ENCODE measurements around the gene POLD1.

POLD1 gene

DNA sequence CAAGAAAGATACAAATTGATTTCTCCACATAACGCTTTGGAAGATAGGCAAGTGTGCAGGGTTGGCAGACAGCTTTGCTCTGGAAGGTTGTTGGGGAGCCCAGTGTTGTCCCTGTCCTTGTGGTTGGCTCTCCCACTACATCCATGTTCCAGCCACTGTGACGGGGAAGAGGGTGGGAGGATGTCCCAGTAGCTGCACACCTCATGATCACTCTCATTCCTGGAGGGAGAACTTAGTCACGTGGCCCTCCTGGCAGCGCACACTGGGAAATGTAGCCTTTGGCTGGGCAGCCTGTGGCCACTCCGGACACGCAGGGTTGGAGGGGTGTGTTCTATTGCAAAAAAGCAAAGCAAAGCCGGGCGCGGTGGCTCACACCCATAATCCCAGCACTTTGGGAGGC, 9.9 kb downstream of the POLD1 start:
- DNase-seq: no peak

DNA sequence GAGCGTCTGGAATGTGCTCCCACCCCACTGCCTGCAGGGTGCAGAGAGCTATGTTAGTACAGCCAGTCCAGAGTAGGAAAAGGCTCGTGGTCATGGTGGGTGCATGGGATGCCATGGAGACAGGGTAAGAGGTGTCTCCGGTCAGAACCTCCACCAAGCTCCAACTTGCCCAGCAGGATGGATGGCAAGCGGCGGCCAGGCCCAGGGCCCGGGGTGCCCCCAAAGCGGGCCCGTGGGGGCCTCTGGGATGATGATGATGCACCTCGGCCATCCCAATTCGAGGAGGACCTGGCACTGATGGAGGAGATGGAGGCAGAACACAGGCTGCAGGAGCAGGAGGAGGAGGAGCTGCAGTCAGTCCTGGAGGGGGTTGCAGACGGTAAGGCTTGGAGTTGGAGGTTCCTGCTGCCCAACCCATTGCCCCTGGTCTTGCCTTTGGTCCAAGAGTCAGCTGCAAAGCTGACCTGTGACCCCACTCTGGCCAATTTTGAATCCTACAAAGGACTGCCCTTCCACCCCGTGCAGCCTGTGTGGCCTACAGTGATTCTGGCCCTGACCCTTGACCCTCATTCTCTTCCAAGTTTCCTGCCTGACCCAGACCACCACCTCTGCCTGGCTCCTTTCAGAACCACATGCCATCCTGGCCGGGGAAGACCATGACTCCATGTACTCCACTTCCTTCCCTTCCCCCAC, 14.7 kb downstream of the POLD1 start:
- no peak for DNase-seq

DNA sequence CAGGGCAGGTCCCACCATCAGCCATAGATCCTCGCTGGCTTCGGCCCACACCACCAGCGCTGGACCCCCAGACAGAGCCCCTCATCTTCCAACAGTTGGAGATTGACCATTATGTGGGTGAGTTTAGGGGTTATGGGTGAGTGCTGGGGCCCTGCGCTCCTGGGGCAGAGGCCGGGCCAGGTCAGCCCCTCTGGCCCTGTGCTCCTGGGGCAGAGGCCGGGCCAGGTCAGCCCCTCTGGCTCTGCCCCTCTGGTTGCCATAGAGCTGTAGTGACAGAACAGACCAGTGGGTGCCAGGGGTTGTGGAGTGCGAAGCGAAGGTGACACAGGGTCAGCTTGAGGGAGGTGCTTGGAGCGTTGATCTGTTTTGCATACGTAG, 15.2 kb downstream of the POLD1 start:
- DNase-seq: no peak

DNA sequence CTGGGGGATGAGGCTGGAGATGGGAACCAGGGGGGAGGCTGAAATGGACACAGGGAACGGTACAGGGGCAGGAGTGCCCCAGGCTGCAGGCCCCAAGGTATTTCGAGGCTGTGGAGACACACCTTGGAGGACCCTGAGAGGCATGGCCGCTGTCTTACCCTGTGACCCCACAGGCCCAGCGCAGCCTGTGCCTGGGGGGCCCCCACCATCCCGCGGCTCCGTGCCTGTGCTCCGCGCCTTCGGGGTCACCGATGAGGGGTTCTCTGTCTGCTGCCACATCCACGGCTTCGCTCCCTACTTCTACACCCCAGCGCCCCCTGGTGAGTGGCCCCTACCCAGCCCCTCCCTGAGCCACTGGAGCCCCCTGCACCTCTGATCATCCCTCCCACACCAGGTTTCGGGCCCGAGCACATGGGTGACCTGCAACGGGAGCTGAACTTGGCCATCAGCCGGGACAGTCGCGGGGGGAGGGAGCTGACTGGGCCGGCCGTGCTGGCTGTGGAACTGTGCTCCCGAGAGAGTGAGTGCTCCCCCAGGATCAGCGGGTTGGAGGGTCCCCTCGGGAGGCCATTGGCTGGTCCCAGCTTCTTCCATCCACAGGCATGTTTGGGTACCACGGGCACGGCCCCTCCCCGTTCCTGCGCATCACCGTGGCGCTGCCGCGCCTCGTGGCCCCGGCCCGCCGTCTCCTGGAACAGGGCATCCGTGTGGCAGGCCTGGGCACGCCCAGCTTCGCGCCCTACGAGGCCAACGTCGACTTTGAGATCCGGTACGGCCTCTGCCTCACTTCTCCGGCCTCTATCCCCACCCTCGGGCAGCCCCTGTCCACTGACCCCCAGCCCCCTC, 17.7 kb downstream of the POLD1 start:
- no peak for DNase-seq

DNA sequence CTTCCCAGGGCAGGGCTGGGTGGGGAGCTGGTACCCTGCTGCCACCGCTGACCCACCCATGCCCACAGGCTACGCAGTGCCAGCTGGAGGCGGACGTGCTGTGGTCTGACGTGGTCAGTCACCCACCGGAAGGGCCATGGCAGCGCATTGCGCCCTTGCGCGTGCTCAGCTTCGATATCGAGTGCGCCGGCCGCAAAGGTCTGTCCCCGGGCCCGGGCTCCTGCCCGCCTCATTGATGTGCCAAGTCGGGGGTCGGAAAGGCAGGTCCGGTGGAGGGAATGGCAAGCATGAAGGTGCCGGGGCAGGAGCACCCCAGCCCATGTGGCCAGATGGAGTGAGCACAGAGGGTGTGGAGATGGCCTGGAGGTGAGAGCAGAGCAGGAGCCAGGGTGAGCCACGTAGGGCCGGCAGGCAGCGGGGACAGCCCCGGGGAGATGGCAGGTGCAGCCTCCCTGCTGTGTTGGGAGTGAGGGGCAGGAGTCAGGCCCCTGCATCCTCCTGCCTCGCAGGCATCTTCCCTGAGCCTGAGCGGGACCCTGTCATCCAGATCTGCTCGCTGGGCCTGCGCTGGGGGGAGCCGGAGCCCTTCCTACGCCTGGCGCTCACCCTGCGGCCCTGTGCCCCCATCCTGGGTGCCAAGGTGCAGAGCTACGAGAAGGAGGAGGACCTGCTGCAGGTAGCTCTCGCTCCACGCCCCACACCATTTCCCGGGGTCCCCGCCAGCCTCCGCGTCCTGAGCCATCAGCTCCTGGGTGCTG, 18.6 kb downstream of the POLD1 start:
- no peak for DNase-seq

DNA sequence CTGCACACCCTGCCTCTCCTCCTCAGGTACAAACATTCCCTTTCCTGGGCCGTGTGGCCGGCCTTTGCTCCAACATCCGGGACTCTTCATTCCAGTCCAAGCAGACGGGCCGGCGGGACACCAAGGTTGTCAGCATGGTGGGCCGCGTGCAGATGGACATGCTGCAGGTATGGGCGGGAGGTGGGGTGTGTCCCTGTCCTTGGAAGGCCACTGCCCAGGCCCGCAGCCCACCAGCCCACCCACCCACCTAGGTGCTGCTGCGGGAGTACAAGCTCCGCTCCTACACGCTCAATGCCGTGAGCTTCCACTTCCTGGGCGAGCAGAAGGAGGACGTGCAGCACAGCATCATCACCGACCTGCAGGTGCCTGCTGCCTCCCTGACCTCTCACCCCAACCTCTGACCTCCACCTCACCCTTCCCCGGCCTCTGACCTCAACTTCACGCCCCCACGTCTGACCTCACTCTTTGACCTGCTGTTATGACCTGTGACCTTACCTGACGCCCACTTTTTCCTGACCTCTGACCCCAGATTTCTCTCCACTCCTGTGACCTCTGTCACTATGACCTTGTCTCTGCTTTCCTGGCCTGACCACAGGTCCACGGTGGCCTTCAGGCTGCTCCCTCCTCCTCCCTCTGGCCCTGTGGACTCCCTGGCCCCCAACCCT, 22.1 kb downstream of the POLD1 start:
- DNase-seq: no peak

DNA sequence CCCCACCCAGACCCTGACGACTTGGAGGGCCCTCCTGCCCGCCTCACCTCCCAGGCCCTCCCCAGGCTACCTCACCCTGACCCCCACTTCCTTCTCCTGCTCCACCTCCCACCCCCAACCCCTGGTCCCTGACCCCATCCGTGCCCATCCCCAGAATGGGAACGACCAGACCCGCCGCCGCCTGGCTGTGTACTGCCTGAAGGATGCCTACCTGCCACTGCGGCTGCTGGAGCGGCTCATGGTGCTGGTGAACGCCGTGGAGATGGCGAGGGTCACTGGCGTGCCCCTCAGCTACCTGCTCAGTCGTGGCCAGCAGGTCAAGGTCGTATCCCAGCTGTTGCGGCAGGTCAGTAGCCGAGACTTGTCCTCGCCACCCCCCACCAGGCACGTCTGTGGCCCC, 22.7 kb downstream of the POLD1 start:
- no peak for DNase-seq

DNA sequence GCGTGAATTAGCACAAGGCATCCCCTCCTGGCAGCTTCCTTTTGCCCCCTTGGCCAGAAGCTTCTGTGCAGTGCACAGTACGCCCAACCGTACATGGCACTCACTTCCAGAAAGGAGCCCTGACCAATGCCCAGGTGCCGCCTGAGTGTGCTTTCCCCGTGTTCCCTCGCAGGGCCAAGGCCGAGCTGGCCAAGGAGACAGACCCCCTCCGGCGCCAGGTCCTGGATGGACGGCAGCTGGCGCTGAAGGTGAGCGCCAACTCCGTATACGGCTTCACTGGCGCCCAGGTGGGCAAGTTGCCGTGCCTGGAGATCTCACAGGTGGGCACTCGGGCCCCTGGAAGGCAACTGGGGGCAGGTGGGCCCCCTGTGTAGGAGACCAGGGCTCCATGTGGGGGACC, 25.2 kb downstream of the POLD1 start:
- no peak for DNase-seq

DNA sequence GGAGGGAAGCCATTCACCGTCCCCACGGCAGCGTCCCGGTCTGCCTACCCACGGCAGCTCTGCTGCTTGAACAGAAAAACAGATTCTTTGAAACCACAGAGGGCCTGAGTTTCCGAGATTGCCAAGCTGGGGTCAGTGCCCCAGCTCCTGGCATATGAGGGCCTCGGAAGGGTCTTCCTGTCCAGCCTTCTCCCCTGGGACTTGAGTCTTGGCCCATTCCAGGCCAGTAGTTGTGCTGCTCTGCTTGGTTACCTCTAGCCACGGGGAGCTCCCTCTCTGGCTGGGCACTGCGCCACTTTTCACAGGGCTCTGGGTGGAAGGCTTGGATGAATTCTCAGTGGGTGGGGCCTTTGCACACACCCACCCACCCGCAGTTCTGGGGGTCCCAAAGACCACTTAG, 26.0 kb downstream of the POLD1 start:
- no peak for DNase-seq

DNA sequence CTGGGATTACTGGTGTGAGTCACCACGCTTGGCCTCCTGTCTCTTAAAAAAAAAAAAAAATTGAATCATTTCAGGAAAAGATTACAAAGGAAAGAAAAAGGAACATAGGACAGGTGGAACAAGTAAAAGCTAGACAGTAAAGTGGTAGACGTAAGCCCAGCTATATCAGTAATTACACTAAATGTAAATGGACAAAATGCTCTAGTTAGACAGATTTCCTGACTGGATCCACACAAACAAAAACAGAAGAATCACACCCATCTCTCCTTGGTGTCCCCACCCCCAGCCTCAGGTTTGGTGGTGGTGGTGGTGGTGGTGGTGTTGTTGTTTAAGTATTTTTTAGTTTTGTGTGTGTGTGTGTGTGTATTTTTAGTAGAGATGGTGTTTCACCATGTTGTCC, 28.3 kb downstream of the POLD1 start:
- no peak for DNase-seq

DNA sequence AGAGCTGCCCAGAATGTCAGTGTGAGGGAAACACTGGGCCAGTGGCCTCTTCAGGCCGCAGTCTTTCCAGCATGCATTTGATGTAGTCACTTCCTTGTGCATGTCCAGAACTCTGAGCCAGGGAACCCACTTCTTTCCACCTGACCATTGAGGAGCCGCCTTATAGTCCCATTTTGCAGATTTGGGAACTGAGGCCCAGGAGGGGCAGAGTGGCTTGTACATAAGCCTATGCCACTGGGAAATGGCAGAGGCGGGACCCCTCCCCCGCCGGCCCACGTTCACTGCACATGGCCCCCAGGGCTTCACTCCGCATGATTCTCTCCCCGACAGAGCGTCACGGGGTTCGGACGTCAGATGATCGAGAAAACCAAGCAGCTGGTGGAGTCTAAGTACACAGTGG, 28.9 kb downstream of the POLD1 start:
- no peak for DNase-seq

DNA sequence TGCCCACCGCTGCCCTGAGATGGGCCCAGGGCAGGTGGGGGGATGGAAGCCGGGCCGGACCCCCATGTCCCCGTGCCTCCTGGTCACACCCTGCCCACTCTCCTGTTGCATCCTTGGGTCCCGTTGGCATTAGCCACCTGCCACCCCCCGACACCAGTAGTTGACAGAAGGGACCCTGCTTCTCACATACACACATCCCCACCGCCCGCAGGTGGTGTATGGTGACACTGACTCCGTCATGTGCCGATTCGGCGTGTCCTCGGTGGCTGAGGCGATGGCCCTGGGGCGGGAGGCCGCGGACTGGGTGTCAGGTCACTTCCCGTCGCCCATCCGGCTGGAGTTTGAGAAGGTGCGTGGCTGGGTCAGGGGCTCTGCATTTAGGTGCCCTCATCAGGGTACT, 29.4 kb downstream of the POLD1 start:
- no peak for DNase-seq

DNA sequence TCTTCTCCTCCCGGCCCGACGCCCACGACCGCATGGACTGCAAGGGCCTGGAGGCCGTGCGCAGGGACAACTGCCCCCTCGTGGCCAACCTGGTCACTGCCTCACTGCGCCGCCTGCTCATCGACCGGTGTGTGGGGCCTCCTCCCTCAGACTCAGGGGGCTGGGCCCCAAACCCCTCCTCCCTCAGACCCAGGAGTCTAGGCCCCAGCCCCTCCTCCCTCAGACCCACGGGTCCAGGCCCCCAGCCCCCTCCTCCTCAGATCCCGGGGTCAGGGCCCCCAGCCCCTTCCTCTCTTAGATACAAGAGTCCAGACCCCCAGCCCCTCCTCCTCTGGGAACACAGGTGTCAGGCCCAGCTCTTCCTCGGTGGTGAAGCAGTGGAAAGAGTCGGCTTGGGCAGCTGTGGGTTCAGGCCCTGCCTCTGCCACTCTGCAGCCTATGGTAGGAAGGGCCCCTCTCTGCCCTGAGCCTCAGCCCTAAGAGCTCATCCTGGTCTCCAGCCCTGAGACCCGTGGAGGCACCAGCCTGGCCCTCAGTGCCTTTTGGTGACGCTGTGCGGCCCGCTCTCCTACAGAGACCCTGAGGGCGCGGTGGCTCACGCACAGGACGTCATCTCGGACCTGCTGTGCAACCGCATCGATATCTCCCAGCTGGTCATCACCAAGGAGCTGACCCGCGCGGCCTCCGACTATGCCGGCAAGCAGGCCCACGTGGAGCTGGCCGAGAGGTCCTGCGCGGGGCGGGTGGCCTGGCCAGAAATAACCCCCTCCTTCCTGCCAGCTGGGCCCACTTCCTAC, 30.9 kb downstream of the POLD1 start:
- peak; percentile 94 for DNase-seq

DNA sequence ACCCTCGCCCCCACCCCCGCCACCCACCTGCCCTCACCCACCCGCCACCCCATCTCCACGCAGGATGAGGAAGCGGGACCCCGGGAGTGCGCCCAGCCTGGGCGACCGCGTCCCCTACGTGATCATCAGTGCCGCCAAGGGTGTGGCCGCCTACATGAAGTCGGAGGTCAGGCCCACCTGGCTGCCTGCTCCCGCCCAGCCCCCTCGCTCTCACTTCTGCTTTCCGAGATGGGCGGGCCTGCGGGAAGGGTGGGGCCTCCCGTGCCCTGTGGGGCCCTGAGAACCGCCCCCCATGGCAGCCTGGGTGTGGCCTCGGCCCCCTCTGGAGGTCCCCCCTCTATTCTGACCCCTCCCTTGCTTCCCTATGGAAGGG, 31.5 kb downstream of the POLD1 start:
- DNase-seq: no peak

DNA sequence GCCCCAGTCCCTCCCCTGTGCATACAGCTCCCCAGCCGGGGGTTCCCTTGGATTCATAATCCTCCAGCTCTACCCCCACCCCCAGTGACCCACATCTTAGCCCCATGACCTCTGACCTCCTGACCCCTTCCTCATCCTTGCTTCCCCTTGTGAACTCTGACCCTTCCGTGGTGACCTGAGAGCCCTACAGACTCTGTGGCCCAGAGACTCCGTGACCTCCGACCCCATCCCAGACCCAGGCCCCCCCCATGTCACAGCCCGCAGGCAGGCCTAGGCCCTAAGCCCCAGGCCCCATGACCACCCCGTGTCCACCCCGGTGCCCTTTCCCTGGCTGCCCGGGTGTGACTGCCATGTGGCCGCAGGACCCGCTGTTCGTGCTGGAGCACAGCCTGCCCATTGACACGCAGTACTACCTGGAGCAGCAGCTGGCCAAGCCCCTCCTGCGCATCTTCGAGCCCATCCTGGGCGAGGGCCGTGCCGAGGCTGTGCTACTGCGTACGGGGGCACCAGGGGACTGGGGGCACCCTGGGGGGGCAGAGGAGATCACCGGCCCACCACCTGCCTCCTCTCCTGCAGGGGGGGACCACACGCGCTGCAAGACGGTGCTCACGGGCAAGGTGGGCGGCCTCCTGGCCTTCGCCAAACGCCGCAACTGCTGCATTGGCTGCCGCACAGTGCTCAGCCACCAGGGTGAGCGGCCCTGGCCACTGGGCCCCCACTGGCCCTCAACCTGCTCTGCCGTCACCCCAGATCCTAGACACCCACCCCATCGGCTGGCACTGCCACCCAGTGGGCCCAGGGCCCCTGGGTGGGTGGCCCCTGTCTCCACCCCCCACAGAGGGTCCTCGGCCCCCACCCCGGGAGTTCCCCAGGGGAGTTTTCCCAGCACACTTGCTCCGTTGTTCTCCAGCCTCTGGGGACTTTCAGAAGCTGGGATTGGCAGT, 32.2 kb downstream of the POLD1 start:
- no peak for DNase-seq

DNA sequence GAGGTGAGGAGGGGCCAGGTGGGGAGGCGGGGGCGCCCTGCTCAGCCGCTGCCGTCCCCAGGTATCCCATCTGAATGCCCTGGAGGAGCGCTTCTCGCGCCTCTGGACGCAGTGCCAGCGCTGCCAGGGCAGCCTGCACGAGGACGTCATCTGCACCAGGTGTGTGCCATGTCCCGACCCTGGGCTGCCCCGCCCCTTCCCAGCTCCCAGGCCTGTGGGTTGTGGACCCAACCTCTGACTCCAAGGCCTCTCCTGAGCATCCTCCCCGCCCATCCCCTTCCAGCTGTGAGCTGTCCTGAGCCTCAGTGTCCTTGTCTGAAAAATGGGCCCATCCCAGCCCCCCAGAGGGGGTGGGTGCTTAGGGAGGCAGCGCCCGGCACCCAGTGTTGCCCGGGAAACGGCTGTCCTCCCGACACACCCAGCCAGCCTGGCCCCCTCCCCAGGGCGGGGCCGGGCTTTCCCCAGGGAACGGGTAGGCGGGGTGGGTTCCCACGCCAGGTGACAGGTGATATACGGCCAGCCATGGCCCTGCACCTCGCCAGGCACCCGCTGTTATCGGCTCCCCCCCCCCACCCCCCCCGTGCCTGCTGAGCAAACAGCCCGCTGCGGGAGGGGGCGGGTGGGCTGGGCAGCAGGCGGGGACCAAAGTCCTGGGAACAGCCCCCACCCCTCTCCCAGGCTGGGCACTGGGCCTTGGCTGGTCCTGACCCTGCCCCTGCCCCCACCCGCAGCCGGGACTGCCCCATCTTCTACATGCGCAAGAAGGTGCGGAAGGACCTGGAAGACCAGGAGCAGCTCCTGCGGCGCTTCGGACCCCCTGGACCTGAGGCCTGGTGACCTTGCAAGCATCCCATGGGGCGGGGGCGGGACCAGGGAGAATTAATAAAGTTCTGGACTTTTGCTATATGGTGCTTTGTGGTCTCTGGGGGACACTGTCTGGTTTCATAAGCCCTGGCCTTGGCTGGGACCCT, 33.2 kb downstream of the POLD1 start:
- no peak for DNase-seq

DNA sequence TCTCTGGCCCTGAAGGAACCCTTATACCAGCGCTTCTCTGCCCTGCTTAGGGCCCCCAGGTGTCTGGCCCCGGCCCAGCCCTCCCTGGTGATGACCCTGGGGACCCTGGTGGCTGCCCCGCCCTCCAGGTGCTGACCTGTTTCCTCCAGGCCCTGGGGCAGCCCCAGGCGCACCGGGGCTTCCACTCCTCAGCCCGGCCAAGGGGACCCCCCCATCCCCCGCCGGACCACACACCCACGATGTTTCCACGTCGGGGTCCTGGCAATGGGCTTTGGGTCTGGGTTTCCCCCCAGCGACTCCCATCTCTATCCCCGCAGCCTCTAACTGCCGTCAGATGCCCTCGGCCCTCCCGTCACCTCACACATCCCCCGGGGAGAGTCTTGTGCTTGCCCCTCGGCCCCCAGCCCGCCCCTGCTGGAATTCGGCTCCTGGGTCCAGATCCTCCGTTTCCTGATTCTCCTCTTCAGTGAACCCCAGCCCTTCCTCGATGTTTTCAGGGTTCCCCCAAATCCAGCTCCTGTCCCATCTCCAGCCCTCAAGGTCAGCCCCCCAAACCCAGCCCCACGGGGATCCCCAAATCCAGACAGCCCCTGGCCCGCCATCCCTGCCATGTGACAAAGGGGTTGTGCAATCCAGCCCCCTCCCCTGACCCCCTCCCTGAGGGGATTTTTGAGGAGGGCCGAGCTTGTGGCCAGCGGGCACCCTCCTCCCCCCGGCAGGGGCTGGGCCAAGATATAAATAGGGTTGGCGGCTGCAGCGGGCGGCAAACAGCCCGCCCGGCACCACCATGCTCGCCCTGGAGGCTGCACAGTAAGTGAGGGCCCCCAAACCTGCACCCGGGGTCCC, 34.3 kb downstream of the POLD1 start, which contains the start of gene SPIB:
Gene SPIB, plus strand, starts transcription at position 763 of the 846 bp plus-strand sequence. Its CDS starts 25 bp downstream, at position 788.
- DNase-seq: no peak

DNA sequence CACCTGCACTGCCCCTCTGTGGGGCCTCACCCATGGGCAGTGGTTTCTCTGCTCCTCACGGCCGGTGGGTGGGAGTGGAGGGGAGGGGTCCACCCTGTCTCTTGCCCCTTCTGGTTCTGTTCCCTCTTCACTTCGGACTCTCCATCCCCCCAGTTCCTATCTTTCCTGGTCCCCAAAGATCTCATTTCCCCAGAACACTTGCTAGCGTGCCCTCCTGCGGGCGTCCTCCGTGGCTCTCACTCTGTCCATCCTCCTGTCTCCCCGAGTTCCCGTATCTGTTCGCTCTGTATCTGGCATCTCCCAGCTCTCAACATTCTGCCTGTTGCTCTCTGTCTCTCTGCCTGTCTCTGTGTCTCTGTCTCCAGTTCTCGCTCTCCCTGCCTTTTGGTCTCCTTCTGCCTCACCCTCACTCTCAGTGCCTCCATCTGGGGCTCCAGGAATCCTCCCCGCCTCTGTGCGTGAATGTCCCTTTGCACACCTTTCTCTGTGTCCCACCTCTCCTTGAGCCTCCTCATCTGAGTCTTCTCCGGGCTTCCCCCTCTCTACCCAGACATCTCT, 35.0 kb downstream of the POLD1 start:
- DNase-seq: no peak
